ENCODE measurements around the gene JOSD2.

The JOSD2 gene

GRCh38 chr19:50549059-50549926 lies 38.3 kb upstream of the JOSD2 start:
- peaks cover 53% of the 10 kb centered on the region for H3K27me3 ChIP-seq
- H3K27ac ChIP-seq, result no peak overlapping the region
- H3K9me3 ChIP-seq, result no peaks in the 10 kb centered on the region
- no peak overlapping the region for H3K4me3 ChIP-seq (ENCODE audit: low read depth in 1 of 2, low read length in 1 of 2)
- H3K36me3 ChIP-seq, result no peaks in the 10 kb centered on the region
- TF ChIP-seq CTCF (IDR thresholded peaks at IDR 0.05), result no peak
- no peaks in the 10 kb centered on the region for H3K4me1 ChIP-seq (ENCODE audit: control insufficient read depth in 1 of 2, insufficient read depth in 1 of 2, low read depth in 1 of 2, low read length in 1 of 2)

- Histone ChIP-seq H3K27me3 (peaks cover 46% of the 10 kb centered on the region), H3K4me1 (ENCODE audit: control insufficient read depth in 1 of 2, insufficient read depth in 1 of 2, low read depth in 1 of 2, low read length in 1 of 2) (no peaks in the 10 kb centered on the region), H3K27ac (no peak overlapping the region), H3K36me3 (no peaks in the 10 kb centered on the region), H3K4me3 (ENCODE audit: low read depth in 1 of 2, low read length in 1 of 2) (no peak overlapping the region), H3K9me3 (no peaks in the 10 kb centered on the region)
- TF ChIP-seq CTCF (IDR thresholded peaks at IDR 0.05), result no peak
Measured at GRCh38 chr19:50548191-50549058, 37.4 kb upstream of the JOSD2 start.

DNA sequence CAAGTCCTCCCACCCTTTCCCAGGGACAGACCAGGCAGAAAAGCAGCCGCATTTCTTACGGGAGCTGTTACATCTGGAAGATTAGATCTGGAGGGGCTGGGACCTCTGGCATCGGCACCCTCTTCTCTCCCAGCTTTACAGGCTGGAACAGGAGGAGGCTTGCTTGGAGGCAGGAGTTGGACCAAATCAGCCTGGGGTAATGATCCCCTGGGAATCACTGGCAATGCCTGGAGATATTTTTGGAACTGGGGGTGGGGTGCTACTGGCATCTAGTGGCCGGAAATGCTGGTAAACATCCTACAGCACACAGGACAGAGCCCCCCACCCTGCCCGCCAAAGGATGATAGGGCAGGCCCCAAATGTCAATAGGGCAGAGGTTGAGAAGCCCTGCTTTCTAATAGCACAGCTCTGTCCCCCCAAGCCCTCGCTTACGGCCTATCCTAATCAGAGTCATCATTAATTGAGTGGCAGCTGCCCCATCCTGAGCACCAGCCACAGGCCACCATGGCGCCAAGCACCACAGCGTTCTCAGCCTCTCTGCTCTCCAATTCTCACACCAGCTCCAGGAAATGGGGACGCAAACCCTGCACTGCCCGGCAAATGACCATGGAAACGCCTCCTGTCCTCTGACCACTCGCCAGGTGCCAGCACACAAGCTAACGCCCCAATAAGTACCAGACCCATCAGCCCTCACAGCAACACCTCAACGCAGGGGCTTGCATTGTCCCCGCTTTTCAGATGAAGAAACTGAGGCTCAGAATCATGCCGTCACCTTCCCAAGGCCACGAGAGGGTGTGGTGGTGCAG lies 36.6 kb upstream of the JOSD2 start:
- no peaks in the 10 kb centered on the region for H3K4me1 ChIP-seq (ENCODE audit: control insufficient read depth in 1 of 2, insufficient read depth in 1 of 2, low read depth in 1 of 2, low read length in 1 of 2)
- no peak for TF ChIP-seq CTCF (IDR thresholded peaks at IDR 0.05)
- no peak overlapping the region for H3K4me3 ChIP-seq (ENCODE audit: low read depth in 1 of 2, low read length in 1 of 2)
- peaks cover 38% of the 10 kb centered on the region for H3K27me3 ChIP-seq
- H3K36me3 ChIP-seq, result no peaks in the 10 kb centered on the region
- H3K27ac ChIP-seq, result no peak overlapping the region
- no peaks in the 10 kb centered on the region for H3K9me3 ChIP-seq

DNA sequence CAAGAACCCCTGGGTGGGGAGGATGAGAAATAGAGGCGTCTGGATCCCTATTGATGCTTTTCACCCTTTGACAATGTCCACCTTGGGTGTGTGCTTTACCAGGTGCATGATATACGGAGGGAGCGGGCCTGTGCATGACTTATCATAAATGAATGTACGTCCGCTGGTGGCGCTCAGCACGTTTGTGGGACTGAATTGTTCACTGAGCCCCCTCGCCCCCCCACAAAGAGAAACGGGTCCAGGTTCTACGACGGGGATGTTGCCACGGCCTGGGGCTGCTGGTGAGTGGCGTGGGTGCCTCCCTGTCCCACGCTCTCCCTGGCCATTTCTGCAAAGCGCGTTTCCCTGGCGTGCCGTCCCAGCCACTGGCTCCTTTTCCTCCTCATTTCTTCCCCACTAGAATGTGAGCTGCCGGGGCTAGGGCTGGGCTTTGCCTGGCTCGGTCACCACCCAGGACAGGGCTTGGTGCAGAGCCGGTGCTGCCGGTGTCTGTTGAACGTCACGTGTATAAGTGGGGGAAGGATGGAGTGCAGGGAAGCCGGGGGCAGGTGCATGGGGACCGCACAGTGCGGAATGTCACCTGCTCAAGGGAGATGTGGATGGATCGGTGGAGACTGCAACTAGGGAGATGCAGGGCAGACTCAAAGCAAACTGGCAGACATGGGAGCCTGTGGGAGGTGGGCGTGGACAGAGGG lies 35.7 kb upstream of the JOSD2 start:
- Histone ChIP-seq H3K9me3 (no peaks in the 10 kb centered on the region), H3K27ac (no peak overlapping the region), H3K36me3 (no peaks in the 10 kb centered on the region), H3K4me3 (ENCODE audit: low read depth in 1 of 2, low read length in 1 of 2) (no peak overlapping the region), H3K27me3 (peaks cover 29% of the 10 kb centered on the region), H3K4me1 (ENCODE audit: control insufficient read depth in 1 of 2, insufficient read depth in 1 of 2, low read depth in 1 of 2, low read length in 1 of 2) (no peaks in the 10 kb centered on the region)
- no peak for TF ChIP-seq CTCF (IDR thresholded peaks at IDR 0.05)

- Histone ChIP-seq H3K4me1 (ENCODE audit: control insufficient read depth in 1 of 2, insufficient read depth in 1 of 2, low read depth in 1 of 2, low read length in 1 of 2) (no peaks in the 10 kb centered on the region), H3K9me3 (no peaks in the 10 kb centered on the region), H3K36me3 (no peaks in the 10 kb centered on the region), H3K27me3 (no peaks in the 10 kb centered on the region), H3K27ac (no peak overlapping the region), H3K4me3 (ENCODE audit: low read depth in 1 of 2, low read length in 1 of 2) (no peak overlapping the region)
- no peak for TF ChIP-seq CTCF (IDR thresholded peaks at IDR 0.05)
Measured at GRCh38 chr19:50542943-50543342, 32.0 kb upstream of the JOSD2 start.
